Activated naive CD8-positive, alpha-beta T cell treated with anti-CD3 and anti-CD28 coated beads, Interleukin-2, amount 10 ng/mL, durations not matched to agents 7 days and 5 days (primary cell): ENCODE data around the gene SCTR. TPM values are rescaled to one million over a fixed set of nuclear protein-coding genes. Genes with fewer than 3 reads are reported as not detected.
A peak's percentile ranks its signal among the peaks of the same experiment; 100 is the strongest.

Source experiments
- ATAC-seq: fragments of 150-1000 bp; cut with Tn5 transposase; one replicate; pipeline ENCODE4 v1.10.0; 2021; ENCODE audit warnings: low read depth, moderate library complexity
- POLR2A ChIA-PET: fragments of 350-600 bp; sonication (Branson Sonifier 250); formaldehyde crosslinking; loops from one replicate; lab custom pipeline; 2021; ENCODE audit warnings: antibody characterized with exemption; lab: Charles Lee
- DNase-seq: peaks from one replicate; pipeline ENCODE4 v3.0.0; 2021
- H3K27ac Mint-ChIP-seq: one replicate; pipeline ENCODE4 v1.8.0; 2022; ENCODE audit warnings: mild to moderate bottlenecking, mixed read lengths
- H3K27me3 Mint-ChIP-seq: one replicate; pipeline ENCODE4 v1.8.0; 2022; ENCODE audit warnings: mild to moderate bottlenecking, moderate library complexity, mixed read lengths
- H3K36me3 Mint-ChIP-seq: one replicate; pipeline ENCODE4 v1.8.0; 2021; ENCODE audit warnings: mild to moderate bottlenecking, mixed read lengths
- H3K4me1 Mint-ChIP-seq: one replicate; pipeline ENCODE4 v1.8.0; 2021; ENCODE audit warnings: mixed read lengths
- H3K4me3 Mint-ChIP-seq: one replicate; pipeline ENCODE4 v1.8.0; 2022; ENCODE audit warnings: mild to moderate bottlenecking, moderate library complexity, mixed read lengths
- H3K9me3 Mint-ChIP-seq: one replicate; pipeline ENCODE4 v1.8.0; 2021; ENCODE audit warnings: mixed read lengths
- total RNA-seq, 2 experiments: library from RNA; stranded (reverse); gene quantifications; one replicate each; pipeline ENCODE4 v1.2.3, GENCODE V29; 2021

SCTR gene
- total RNA-seq, 2 experiments from 2014 or later: not detected

GRCh38 chr2:119436993-119437772, 87.1 kb downstream of the SCTR start:
- Mint-ChIP-seq H3K36me3 (no peaks in the 10 kb centered on the region), H3K9me3 (no peaks in the 10 kb centered on the region), H3K27me3 (peaks cover 19% of the 10 kb centered on the region), H3K4me1 (peaks cover under 1% of the 10 kb centered on the region), H3K27ac (no peak overlapping the region), H3K4me3 (no peak overlapping the region)
- DNase-seq (no peak), ATAC-seq (no peak)
- POLR2A ChIA-PET: no interaction called here

- no peaks in the 10 kb centered on the region for H3K36me3 Mint-ChIP-seq
- no peak overlapping the region for H3K27ac Mint-ChIP-seq
- POLR2A ChIA-PET: no interaction called here
- peaks cover 3% of the 10 kb centered on the region for H3K4me1 Mint-ChIP-seq
- H3K9me3 Mint-ChIP-seq: no peaks in the 10 kb centered on the region
- DNase-seq (no peak), ATAC-seq (no peak)
- peaks cover 26% of the 10 kb centered on the region for H3K27me3 Mint-ChIP-seq
- H3K4me3 Mint-ChIP-seq: no peak overlapping the region
Observed at GRCh38 chr2:119435953-119436297, 88.4 kb downstream of the SCTR start.

- H3K4me1 Mint-ChIP-seq: peaks cover 3% of the 10 kb centered on the region
- H3K36me3 Mint-ChIP-seq: no peaks in the 10 kb centered on the region
- no peak overlapping the region for H3K4me3 Mint-ChIP-seq
- ATAC-seq (no peak), DNase-seq (no peak)
- H3K9me3 Mint-ChIP-seq: no peaks in the 10 kb centered on the region
- POLR2A ChIA-PET: no interaction called here
- peaks cover 32% of the 10 kb centered on the region for H3K27me3 Mint-ChIP-seq
- H3K27ac Mint-ChIP-seq: no peak overlapping the region
Observed at GRCh38 chr2:119435081-119435952, 89.0 kb downstream of the SCTR start.

GRCh38 chr2:119434664-119435063, 89.6 kb downstream of the SCTR start:
- POLR2A ChIA-PET: no interaction called here
- no peak for DNase-seq
- Mint-ChIP-seq H3K27ac (no peak overlapping the region), H3K36me3 (no peaks in the 10 kb centered on the region), H3K4me3 (no peak overlapping the region), H3K27me3 (peaks cover 39% of the 10 kb centered on the region), H3K9me3 (no peaks in the 10 kb centered on the region), H3K4me1 (peaks cover 3% of the 10 kb centered on the region)
- no peak for ATAC-seq

DNA sequence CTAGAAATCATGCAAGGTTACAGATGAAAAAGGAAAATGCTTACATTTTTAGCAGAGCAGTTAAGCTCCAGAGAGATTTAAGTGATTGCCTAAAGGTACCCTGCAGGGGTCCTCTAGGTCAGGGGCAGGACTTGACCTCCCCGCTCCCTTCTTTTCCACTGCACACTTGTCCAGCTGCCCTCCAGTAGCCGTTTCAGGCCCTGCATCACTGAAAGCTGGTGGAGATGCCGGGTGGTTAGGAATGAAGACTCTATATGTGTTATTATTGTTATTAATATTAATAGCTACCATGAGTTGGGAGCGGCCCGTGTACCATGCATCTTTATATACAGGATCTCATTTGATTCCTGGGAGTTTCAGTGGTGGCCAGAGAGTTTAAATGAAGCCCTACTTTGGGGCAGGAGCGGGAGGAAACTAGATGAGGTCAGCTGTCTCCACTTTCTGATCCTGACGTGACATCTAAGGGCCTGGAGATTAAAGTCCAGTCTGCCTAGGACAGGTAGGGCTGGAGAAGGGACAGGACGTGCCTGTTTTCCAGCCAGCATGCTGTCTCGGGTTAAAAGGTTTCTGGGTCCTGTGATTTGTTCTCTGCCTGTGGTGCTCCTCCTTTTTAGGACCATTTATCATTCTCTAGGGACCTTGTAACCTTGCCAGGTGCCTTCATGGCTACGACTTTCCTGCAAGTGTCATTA, 90.5 kb downstream of the SCTR start:
- Mint-ChIP-seq H3K4me3 (no peak overlapping the region), H3K36me3 (no peaks in the 10 kb centered on the region), H3K4me1 (peaks cover 3% of the 10 kb centered on the region), H3K27ac (no peak overlapping the region), H3K9me3 (no peaks in the 10 kb centered on the region), H3K27me3 (peaks cover 48% of the 10 kb centered on the region)
- POLR2A ChIA-PET: no interaction called here
- DNase-seq: no peak
- ATAC-seq: no peak

DNA sequence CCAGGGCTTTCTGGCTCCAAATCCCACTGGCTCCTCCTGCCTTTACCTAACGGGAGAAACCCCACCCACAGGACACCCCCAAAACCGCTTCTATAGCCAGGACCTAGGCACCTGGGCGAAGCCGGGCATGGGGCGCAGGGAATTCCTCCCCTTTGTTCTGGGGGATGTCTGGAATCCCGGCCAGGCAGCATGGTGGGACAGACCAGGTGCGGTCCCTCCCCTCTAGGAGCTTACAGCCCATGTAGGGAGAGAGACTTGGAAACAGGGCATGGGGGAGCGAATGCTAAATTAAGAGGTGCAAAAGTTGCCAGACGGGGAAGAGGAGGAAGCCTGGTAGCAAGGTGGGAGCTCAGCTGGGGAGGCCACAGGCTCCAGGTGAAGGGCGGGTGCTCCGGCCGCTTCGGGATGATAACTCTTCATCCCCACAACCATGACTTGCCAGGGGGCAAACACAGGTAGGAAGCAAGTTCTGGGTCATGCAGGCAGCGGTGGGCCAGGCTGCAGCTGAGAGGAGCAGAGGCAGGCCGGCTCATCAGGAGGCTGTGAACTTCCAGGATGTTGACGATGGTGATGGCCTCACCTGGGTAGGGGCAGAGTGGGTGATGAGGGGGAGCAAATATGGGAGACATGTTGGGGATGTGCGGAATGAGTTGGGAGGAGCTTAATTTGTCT, 91.3 kb downstream of the SCTR start:
- Mint-ChIP-seq H3K27me3 (peaks cover 53% of the 10 kb centered on the region), H3K4me3 (no peak overlapping the region), H3K9me3 (no peaks in the 10 kb centered on the region), H3K4me1 (peaks cover 3% of the 10 kb centered on the region), H3K27ac (no peak overlapping the region), H3K36me3 (no peaks in the 10 kb centered on the region)
- no peak for ATAC-seq
- POLR2A ChIA-PET: no interaction called here
- DNase-seq: no peak

DNA sequence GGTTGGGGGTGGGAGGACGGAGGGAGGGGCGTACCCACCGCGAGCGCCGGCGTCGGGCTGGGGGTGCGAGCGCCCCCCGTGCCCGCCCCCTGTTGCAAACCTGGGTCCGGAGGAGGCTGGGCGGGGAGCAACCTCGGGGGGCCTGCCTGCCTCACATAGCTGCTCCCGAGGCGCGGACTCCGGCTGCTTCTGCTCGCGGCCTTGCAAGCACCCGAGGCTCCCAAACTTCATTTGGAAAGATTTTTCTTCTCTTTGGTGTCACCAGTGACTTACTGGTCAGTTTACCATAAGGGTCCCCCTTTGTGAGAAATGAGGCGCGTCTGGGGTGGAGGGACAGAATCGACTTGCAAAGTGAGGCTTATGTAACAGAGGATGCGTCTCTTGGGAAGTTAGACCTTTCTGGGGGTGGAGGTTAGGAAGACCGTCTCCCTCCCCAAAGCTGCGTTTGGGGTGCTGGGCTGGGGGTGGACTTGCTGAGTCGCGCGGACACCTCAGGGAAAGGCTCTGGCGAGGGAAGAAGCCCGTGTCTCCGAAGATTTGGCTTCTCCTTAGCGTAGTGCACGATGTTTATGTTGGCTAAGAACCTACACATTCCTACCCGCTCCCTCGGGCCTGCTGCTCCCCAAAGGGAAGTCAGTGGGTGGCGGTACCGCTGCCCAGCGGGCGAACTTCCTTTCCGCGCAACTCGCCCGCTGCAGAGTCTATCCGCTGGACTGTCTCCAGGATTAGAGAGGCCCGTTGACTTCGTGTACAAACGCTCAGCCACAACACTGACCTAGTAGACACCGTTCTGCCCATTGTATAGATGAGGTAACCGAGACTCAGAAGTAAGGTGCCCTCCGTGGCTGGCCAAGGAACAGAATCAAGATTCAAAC, 92.1 kb downstream of the SCTR start:
- POLR2A ChIA-PET: no interaction called here
- H3K4me3 Mint-ChIP-seq: peak overlapping the region; percentile 49
- H3K27ac Mint-ChIP-seq: no peak overlapping the region
- H3K27me3 Mint-ChIP-seq: peaks cover 58% of the 10 kb centered on the region
- DNase-seq (no peak), ATAC-seq (peak; percentile 24)
- peaks cover 3% of the 10 kb centered on the region for H3K4me1 Mint-ChIP-seq
- no peaks in the 10 kb centered on the region for H3K9me3 Mint-ChIP-seq
- H3K36me3 Mint-ChIP-seq: no peaks in the 10 kb centered on the region

DNA sequence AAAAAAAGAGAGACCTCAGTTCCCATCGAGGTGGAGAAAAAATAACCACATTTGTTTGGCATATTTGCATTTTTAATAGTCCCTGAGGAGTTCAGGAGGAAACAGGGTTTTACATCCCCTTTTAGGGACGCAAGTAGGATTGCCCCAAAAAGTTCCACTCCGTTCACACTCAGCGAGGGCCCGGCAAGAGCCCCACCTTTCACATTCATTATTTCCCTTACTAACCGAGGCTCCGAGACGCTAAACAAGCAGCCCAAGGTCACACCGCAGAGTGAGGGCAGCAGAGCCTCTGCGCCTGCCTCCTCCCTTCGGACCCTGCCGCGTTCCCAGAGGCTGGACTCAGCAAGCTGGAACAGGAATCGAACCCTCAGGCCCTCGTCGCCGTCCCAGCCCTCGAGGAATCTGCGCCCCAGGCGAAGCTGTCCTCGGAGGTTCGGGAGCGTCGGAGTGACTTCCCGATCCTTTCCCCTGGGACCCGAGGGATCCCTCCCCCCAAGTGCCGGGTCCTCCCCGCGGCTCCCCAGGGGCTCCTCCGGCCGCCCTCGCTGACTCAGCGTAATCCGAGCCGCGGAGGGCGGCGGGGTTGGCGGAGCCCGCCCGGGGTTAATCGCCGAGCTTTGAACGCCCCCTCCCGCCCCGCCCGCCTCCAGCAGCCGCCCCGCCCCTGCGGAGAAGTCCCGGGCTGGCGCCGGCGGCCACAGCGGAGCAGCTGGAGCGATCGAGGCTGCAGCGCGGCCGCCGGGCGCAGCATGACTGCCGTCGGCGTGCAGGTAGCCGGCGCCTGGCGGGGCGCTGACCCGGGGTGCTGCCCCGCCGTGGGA, 92.9 kb downstream of the SCTR start, which contains the start of gene TMEM37:
TMEM37 (plus strand) TSS at position 700 of the 821 bp plus-strand sequence; CDS start at position 750, 50 bp downstream.
- POLR2A ChIA-PET: no interaction called here

DNA sequence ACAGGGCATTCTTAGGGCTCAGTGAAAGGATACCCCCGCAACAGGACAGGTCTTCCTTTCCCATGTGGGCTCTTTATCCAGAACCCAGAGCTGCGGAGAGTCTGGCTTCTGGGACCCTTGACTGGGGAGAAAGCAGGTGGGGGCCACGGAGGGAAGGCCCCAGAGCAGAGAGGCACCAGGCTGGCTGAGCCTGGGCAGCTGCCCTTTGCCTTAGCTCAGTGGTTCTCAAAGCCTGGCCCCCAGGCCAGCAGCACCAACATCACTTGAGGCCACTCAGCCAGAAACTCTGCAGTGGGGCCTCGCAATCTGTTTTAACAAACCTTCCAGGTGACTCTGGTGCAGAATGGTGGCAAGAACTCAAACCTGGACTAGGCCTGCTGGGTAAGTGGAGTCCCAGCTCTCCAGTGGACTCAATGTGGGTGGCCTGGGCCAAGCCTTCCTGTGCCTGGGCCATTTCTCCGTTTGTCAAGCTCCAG, 94.2 kb downstream of the SCTR start:
- DNase-seq: no peak
- ATAC-seq: no peak
- Mint-ChIP-seq H3K9me3 (no peaks in the 10 kb centered on the region), H3K27me3 (peaks cover 60% of the 10 kb centered on the region), H3K27ac (no peak overlapping the region), H3K36me3 (no peaks in the 10 kb centered on the region), H3K4me3 (no peak overlapping the region), H3K4me1 (peaks cover 3% of the 10 kb centered on the region)
- POLR2A ChIA-PET: no interaction called here

More for the DNA sequence above, 92.9 kb downstream of the SCTR start, which contains the start of gene TMEM37:
- DNase-seq: no peak
- no peak within 1 kb of the TSS for H3K27ac Mint-ChIP-seq
- no peaks in the 10 kb centered on the region for H3K9me3 Mint-ChIP-seq
- peaks cover 3% of the 10 kb centered on the region for H3K4me1 Mint-ChIP-seq
- H3K27me3 Mint-ChIP-seq: peaks cover 62% of the 10 kb centered on the region
- H3K4me3 Mint-ChIP-seq: peak within 1 kb of the TSS; percentile 49
- no peaks in the 10 kb centered on the region for H3K36me3 Mint-ChIP-seq
- ATAC-seq: peak; percentile 60

DNA sequence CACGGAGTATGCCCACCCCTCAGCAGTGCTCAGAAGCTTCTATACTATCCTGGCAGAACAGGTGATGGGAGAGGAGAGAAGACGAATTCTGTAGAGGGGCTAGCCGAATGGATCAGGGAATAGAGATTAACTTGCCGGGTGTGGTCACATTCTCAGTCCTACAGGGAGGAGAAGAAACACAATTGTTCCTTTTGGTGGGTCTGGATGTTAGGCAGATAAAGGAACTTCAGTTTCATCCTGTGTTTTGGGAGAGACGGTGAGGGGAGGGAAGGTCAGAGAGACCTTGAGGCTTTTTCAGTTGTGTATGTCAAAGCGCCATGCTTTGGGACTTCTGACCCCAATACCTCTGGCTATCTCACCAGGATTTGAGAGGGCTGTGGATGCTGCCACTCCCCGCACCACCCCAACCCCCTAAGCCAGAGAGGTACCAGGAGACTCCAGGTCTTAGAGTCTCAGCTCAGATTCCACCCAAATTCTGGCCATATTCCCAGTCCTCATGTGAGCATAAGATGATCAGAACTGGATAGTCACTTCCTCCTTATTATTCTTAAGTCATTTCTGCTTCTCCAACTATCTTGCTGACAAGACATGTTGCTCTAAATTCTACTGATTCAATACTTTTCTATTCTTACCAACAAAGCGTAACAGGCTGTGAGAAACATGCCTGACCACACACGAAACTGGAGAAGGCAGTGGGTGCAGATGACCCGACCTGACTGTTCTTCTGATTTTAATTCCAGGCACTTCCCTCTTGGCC, 94.9 kb downstream of the SCTR start:
- POLR2A ChIA-PET: no interaction called here
- H3K27me3 Mint-ChIP-seq: peaks cover 60% of the 10 kb centered on the region
- no peaks in the 10 kb centered on the region for H3K9me3 Mint-ChIP-seq
- ATAC-seq: no peak
- H3K27ac Mint-ChIP-seq: no peak overlapping the region
- H3K4me1 Mint-ChIP-seq: peaks cover 3% of the 10 kb centered on the region
- no peak overlapping the region for H3K4me3 Mint-ChIP-seq
- H3K36me3 Mint-ChIP-seq: no peaks in the 10 kb centered on the region
- DNase-seq: no peak
